K562 (cell line): ENCODE results near the gene CISD3. TPM values are rescaled to one million over a fixed set of nuclear protein-coding genes. Genes with fewer than 3 reads are reported as not detected.
A peak's percentile ranks its signal among the peaks of the same experiment; 100 is the strongest.

Experiments used
- ATAC-seq: fragments of 200-7000 bp; cut with Tn5 transposase; 3 replicates; pipeline ENCODE4 v1.9.1; 2020; ENCODE audit warnings: moderate library complexity
- BruUV-seq: library from RNA; stranded (reverse); fragments of 400-500 nt; replicated peaks from 2 replicates; lab custom pipeline; 2021; lab: Mats Ljungman, UMichigan
- CTCF ChIA-PET: fragments of 300-600 bp; formaldehyde crosslinking; extraction: SDS; loops from one replicate; lab custom pipeline; 2021; ENCODE audit warnings: low intra/inter-chr PET ratio; lab: Yijun Ruan, JAX
- POLR2A ChIA-PET: fragments of 300-600, 350-650 bp; sonication (Branson Sonifier 250); formaldehyde crosslinking; extraction: SDS; loops from one replicate; lab custom pipeline; 2021; ENCODE audit warnings: antibody characterized with exemption, inconsistent platforms; lab: Yijun Ruan, JAX
- DNase-seq, 4 experiments: peaks; one replicate each; pipeline versions ENCODE4 v3.0.0 to v3.0.0-alpha.2; 2011 to 2018; ENCODE audit warnings: low spot score in 3 of 4, mixed read lengths in 3 of 4; ENCODE audit errors: extremely low read depth in 1 of 4
- FAIRE-seq: peaks from 2 replicates; lab custom pipeline; 2011; peaks lifted over from hg19 to GRCh38; lab: Jason Lieb, UNC
- H2AFZ ChIP-seq: 2 replicates; pipeline ENCODE4 v1.6.0; 2011; ENCODE audit warnings: low read depth, low read length, control low read depth, inconsistent platforms
- H3K27ac ChIP-seq: fragments of 200-600 bp; 3 replicates; pipeline ENCODE4 v1.8.0; 2011; ENCODE audit warnings: low read depth, mild to moderate bottlenecking, control low read depth, inconsistent platforms, low read length, moderate library complexity, mixed read lengths; ENCODE audit errors: extremely low read depth
- H3K27me3 ChIP-seq, 2 experiments: fragments of 300-600 bp in 1 of 2; 2 replicates in 1 of 2; 3 replicates in 1 of 2; pipeline versions ENCODE4 v1.6.0 to v1.8.0; 2011; ENCODE audit warnings: inconsistent platforms in 2 of 2, low read length in 2 of 2, mild to moderate bottlenecking in 1 of 2, mixed read lengths in 1 of 2, moderate library complexity in 1 of 2; ENCODE audit not compliant: control insufficient read depth in 2 of 2, insufficient read depth in 2 of 2
- H3K36me3 ChIP-seq: fragments of 300-600 bp; 3 replicates; pipeline ENCODE4 v1.8.0; 2011; ENCODE audit warnings: mild to moderate bottlenecking, low read length, inconsistent platforms; ENCODE audit not compliant: control insufficient read depth, insufficient read depth
- H3K4me1 ChIP-seq, 2 experiments: fragments of 200-600 bp in 1 of 2; replicated peaks in 1 of 2; 2 replicates in 1 of 2; 3 replicates in 1 of 2; pipeline versions ENCODE4 v1.5.1 to v1.8.0; 2011; ENCODE audit warnings: inconsistent platforms in 2 of 2, low read length in 2 of 2, mild to moderate bottlenecking in 1 of 2, mixed read lengths in 1 of 2, moderate library complexity in 1 of 2; ENCODE audit not compliant: control insufficient read depth in 2 of 2, insufficient read depth in 2 of 2
- H3K4me2 ChIP-seq: 2 replicates; pipeline ENCODE4 v1.6.1; 2011; ENCODE audit warnings: low read length, control low read depth, inconsistent platforms, mixed read lengths; ENCODE audit not compliant: insufficient read depth
- H3K4me3 ChIP-seq: fragments of 200-600 bp; sonication (generic), shearing (Covaris generic); 2 replicates; pipeline ENCODE4 v1.5.1; 2016; ENCODE audit warnings: control low read depth, inconsistent platforms
- H3K79me2 ChIP-seq: fragments of 200-600 bp; 3 replicates; pipeline ENCODE4 v1.8.0; 2011; ENCODE audit warnings: low read length, inconsistent platforms; ENCODE audit not compliant: control insufficient read depth, insufficient read depth
- H3K9ac ChIP-seq, 2 experiments: 2 replicates each; pipeline versions ENCODE4 v1.6.0 to v1.6.1; 2011; ENCODE audit warnings: low read depth in 2 of 2, low read length in 2 of 2, control low read depth in 1 of 2, inconsistent platforms in 1 of 2, mild to moderate bottlenecking in 1 of 2, mixed read lengths in 1 of 2; ENCODE audit not compliant: insufficient read depth in 1 of 2
- H3K9me1 ChIP-seq: one replicate; pipeline ENCODE4 v1.6.0; 2011; ENCODE audit warnings: inconsistent platforms, mild to moderate bottlenecking, low read length, moderate library complexity; ENCODE audit not compliant: control insufficient read depth, insufficient read depth
- H3K9me3 ChIP-seq: replicated peaks from 2 replicates; pipeline ENCODE4 v1.5.1; 2011; ENCODE audit warnings: low read depth, low read length, inconsistent platforms; ENCODE audit not compliant: control insufficient read depth, insufficient read depth
- H4K20me1 ChIP-seq: replicated peaks from 2 replicates; pipeline ENCODE4 v1.6.1; 2011; ENCODE audit warnings: low read length, inconsistent platforms, mixed read lengths; ENCODE audit not compliant: control insufficient read depth, insufficient read depth
- BRF1 ChIP-seq: IDR thresholded peaks from 3 replicates; pipeline ENCODE4 v1.6.1; 2011; ENCODE audit warnings: borderline replicate concordance, mild to moderate bottlenecking; ENCODE audit not compliant: insufficient read length; ENCODE audit errors: extremely low read depth
- CBX2 ChIP-seq: fragments of 200-600 bp; sonication (generic); IDR thresholded peaks from one replicate; pipeline ENCODE4 v1.6.1; 2012; ENCODE audit warnings: mild to moderate bottlenecking, low read length, inconsistent platforms; ENCODE audit not compliant: insufficient read depth, poor library complexity, severe bottlenecking
- CHD4 ChIP-seq: fragments of 200-600 bp; sonication (generic); IDR thresholded peaks from 3 replicates; pipeline ENCODE4 v1.6.1; 2012; ENCODE audit warnings: low read depth, mild to moderate bottlenecking, mixed read lengths, low read length, inconsistent platforms; ENCODE audit not compliant: insufficient read depth, insufficient replicate concordance, poor library complexity, severe bottlenecking
- LEF1 ChIP-seq: fragments of 450-650 bp; IDR thresholded peaks from 2 replicates; pipeline ENCODE4 v1.6.1; 2016; ENCODE audit warnings: mild to moderate bottlenecking
- NRF1 ChIP-seq, 2 experiments: fragments of 450-650 bp; IDR thresholded peaks in 1 of 2; conservative IDR thresholded peaks in 1 of 2; 2 replicates each; pipeline ENCODE4 v1.6.1; 2014; ENCODE audit warnings: mild to moderate bottlenecking in 2 of 2
- POLR2G ChIP-seq: fragments of 200-400 bp; formaldehyde crosslinking; IDR thresholded peaks from 2 replicates; pipeline ENCODE4 v1.6.1; 2017; ENCODE audit warnings: low read depth, mild to moderate bottlenecking, antibody characterized with exemption, low read length, moderate library complexity
- PTBP1 ChIP-seq: fragments of 200-400 bp; formaldehyde crosslinking; IDR thresholded peaks from 2 replicates; pipeline ENCODE4 v1.6.1; 2017; ENCODE audit warnings: low read depth, low read length
- RBFOX2 ChIP-seq: fragments of 200-400 bp; formaldehyde crosslinking; IDR thresholded peaks from 2 replicates; pipeline ENCODE4 v1.6.1; 2017; ENCODE audit warnings: low read depth, mild to moderate bottlenecking, low read length, moderate library complexity
- SMAD2 ChIP-seq: fragments of 150-350 bp; IDR thresholded peaks from 2 replicates; pipeline ENCODE4 v1.6.1; 2014; ENCODE audit warnings: low read depth, mild to moderate bottlenecking, low read length
- TRIM25 ChIP-seq: fragments of 450-650 bp; IDR thresholded peaks from 2 replicates; pipeline ENCODE4 v1.7.0; 2016; ENCODE audit warnings: borderline replicate concordance
- ZBTB17 ChIP-seq: fragments of 450-650 bp; formaldehyde crosslinking; IDR thresholded peaks from 2 replicates; pipeline ENCODE4 v1.4.0; 2020; ENCODE audit warnings: mild to moderate bottlenecking
- ZNF449 ChIP-seq: fragments of 250-450 bp; sonication (Bioruptor Pico); IDR thresholded peaks from 2 replicates; pipeline ENCODE4 v1.8.0; 2022; ENCODE audit warnings: moderate library complexity, mild to moderate bottlenecking, inconsistent platforms
- WGBS: fragments of 100-300 bp; shearing (Covaris generic); methylation state at CpG from one replicate; pipeline ENCODE4 v1.1.6; 2016; ENCODE audit warnings: low coverage, mixed read lengths; ENCODE audit not compliant: insufficient coverage; ENCODE audit errors: missing lambda C conversion rate; 5-methylcytosine and 5-hydroxymethylcytosine counted together
- in situ Hi-C: fragments of 300-500 bp; cut with MboI; formaldehyde crosslinking; loops from 4 replicates; pipeline ENCODE4 v1.15.0; 2018; ENCODE audit warnings: inconsistent platforms, mixed read lengths
- intact Hi-C: fragments of 100-400 bp; cut with micrococcal nuclease; formaldehyde crosslinking; loops from 2 replicates; pipeline ENCODE4 v1.14.2; 2022
- polyA plus RNA-seq, 8 experiments: library from polyadenylated mRNA; depleted of rRNA in 4 of 8; stranded (reverse) in 5 of 8; unstranded in 3 of 8; fragments of >200 nt; fragmentation: Nextera tagmentation in 2 of 8; fragmentation: Illumina TruSeq in 1 of 8; extraction: Ambion mirVana in 2 of 8; extraction: Trizol in 1 of 8; gene quantifications; 2 replicates each; pipeline versions ENCODE4 v1.2.1 to v1.2.3, GENCODE V29; 2011 to 2014; ENCODE audit warnings: inconsistent platforms in 1 of 8, missing spikeins in 1 of 8
- total RNA-seq, 7 experiments: library from RNA; depleted of rRNA in 6 of 7; stranded (reverse); fragments of >200 nt in 6 of 7; fragmentation: Illumina TruSeq in 2 of 7; extraction: Trizol in 2 of 7; gene quantifications; 2 replicates each; pipeline versions ENCODE4 v1.2.1 to v1.2.3, GENCODE V29; 2011 to 2021; ENCODE audit warnings: low replicate concordance in 1 of 7

CISD3 gene
- total and polyA plus RNA-seq, 9 of the 15 experiments (the other 6 are each of a cell fraction or from before 2014, with no cell fraction given): 5.0 to 60.7 (median 15.7) TPM

- FAIRE-seq (no peak), ATAC-seq (no peak), DNase-seq (no peak)
- CTCF ChIA-PET: no interaction called here
- Histone ChIP-seq H3K79me2 (peaks cover 29% of the 10 kb centered on the region), H3K27ac (no peak overlapping the region), H3K9me3 (no peaks in the 10 kb centered on the region), H3K27me3 (no peaks in the 10 kb centered on the region), H3K9me1 (peaks cover 3% of the 10 kb centered on the region), H4K20me1 (peaks cover 7% of the 10 kb centered on the region; the same call in 1 of the 2 replicates), H3K9ac (peak overlapping the region in 1 of 2 experiments; percentile 68; a peak in 1 of 4 replicates), H3K4me3 (no peak overlapping the region), H3K4me1 (peaks cover 2 to 32% of the 10 kb centered on the region in 2 experiments; a peak in 3 of 5 replicates), H2AFZ (no peak overlapping the region), H3K36me3 (peaks cover 59% of the 10 kb centered on the region; the same call in 2 of the 3 replicates), H3K4me2 (no peak overlapping the region)
- WGBS: 81% methylated on average over 12 of the region's 14 CpGs
- BruUV-seq: no TSS peak
- in situ Hi-C loops (no loop called here), intact Hi-C loops (no loop called here)
- POLR2A ChIA-PET: no interaction called here
- TF ChIP-seq POLR2G (peak; percentile 60), RBFOX2 (peak; percentile 30), ZBTB17 (no peak)
Observed at GRCh38 chr17:38739305-38739704, 9.2 kb downstream of the CISD3 start.

GRCh38 chr17:38740044-38740443 lies 9.9 kb downstream of the CISD3 start:
- Histone ChIP-seq H3K27ac (no peak overlapping the region), H3K4me1 (peaks cover 2 to 31% of the 10 kb centered on the region in 2 experiments; a peak in 3 of 5 replicates), H3K4me2 (no peak overlapping the region), H3K79me2 (peaks cover 34% of the 10 kb centered on the region), H3K27me3 (no peaks in the 10 kb centered on the region), H3K36me3 (peaks cover 56% of the 10 kb centered on the region; the same call in 2 of the 3 replicates), H3K9ac (0 out of 4 replicates have a peak overlapping the region, but pooled peaks of 1 of the 2 experiments have one; percentile 35), H4K20me1 (peaks cover 7% of the 10 kb centered on the region; the same call in 1 of the 2 replicates), H2AFZ (no peak overlapping the region), H3K4me3 (no peak overlapping the region), H3K9me1 (peaks cover 3% of the 10 kb centered on the region), H3K9me3 (no peaks in the 10 kb centered on the region)
- ATAC-seq (no peak), FAIRE-seq (no peak), DNase-seq (no peak)
- in situ Hi-C loops (no loop called here), intact Hi-C loops (no loop called here)
- ChIA-PET POLR2A (no interaction called here), CTCF (no interaction called here)
- 83% methylated on average over 11 of the region's 19 CpGs for WGBS
- no peak for TF ChIP-seq CHD4
- TF ChIP-seq TRIM25: no peak
- TF ChIP-seq SMAD2: no peak
- no peak for TF ChIP-seq PTBP1
- TF ChIP-seq ZNF449 (CRISPR knock-in tag): no peak
- TF ChIP-seq NRF1 (conservative IDR thresholded peaks at IDR 0.05 in 1 of 2, IDR thresholded peaks at IDR 0.05 in 1 of 2): no peak
- no peak for TF ChIP-seq CBX2
- no peak for TF ChIP-seq BRF1
- TF ChIP-seq LEF1: no peak
- no TSS peak for BruUV-seq
